Fibroblast of gingiva (primary cell): Measurements from ENCODE around the gene CEP72.
"Not testable (repeated sequence)": the region's sequence is repeated elsewhere in the genome, so short reads cannot be mapped to it uniquely, and the experiment has no call there.

ENCODE experiments used
- DNase-seq: peaks from one replicate; pipeline ENCODE4 v3.0.0-alpha.2; 2011; ENCODE audit warnings: low read depth

Gene CEP72

DNA sequence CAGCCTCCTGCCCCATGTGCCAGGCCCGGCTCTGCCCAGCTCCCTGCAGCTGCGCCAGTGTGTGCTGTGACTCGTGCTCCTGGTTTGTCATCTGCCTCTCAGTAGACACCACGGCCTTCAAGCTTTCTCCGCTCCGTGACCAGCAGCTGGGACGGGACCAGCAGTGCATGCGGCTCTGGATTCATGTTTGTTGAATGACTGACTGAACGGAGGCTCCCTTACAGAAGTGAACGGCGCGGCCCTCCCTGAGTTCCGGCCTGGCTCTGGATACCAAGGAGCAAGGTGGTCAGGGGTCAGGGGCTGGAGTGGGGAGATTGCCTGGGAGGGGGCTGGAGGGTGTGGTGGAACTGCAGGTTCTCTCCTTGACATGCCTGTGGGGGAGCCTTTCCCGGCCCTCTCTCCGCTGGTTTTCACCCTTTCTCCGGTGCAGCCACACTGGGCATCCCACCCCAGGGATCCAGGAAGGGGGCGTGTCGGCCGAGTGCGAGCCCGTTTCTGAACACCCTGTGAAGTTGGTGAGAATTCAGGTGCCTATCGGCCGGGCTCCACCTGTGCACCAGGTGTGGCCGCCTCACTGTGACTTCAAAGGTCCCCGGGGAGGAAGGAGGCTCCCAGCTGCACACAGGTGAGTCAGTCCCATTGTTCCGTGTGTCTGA is 11.1 kb upstream of the CEP72 start:
- DNase-seq: no peak

DNA sequence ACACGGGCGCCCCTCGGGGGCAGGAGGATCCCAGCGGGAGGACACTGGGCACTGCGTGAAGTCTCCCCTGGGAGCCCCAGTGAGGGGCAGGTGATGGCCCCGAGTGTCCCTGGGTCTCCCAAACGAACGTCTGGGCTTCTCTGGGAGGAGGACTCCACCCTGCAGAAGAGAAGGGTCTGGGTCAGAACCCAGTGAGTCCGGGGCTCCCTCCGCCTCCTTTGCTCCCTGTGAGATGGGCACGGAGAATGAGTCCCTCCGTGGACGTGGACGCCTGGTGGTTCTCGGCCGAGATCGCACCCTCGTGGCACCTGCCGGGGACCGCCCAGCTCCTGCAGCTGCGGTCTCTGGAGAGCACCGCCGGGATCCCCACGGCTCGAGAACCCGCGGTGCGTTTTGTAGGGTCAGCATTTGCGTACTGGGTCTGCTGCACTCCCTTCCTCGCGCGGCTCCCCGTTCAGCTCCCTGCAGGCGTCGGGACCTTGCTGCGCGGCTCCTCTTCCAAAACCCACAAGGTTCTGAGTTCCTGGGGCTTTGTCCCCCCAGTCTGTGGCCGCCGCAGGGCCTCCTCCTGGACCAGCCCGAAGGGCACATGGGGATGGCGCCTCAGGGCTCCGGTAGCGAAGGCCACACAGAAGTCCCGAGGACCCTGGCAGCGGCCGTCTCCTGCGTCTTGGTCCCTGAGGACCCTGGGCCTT is 10.2 kb upstream of the CEP72 start:
- no peak for DNase-seq

GRCh38 chr5:602466-603035 is 9.6 kb upstream of the CEP72 start:
- no peak for DNase-seq

GRCh38 chr5:603081-603998 is 8.8 kb upstream of the CEP72 start:
- no peak for DNase-seq

DNA sequence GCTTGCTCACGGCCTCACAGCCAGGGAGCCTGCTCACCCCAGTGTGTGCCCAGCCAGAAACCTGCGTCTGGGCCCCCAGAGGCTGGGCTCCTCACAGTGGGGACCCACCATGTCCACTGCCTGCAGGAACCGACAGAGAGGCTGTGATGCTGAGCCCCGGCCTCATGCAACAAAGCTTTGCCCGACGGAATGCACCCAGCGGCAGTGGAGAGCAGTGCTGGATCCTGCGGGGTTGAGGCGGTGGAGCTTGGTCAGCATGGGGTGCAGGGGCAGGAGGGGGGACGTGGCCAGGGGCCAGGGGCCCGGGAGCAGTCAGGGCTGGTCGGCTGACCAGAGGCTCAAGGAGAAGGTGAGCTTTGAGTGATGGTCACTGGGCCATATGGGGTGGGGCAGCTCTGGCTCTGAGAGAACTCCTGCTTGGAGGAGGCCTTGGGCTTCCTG is 7.7 kb upstream of the CEP72 start:
- DNase-seq: no peak

GRCh38 chr5:605090-605489 is 7.0 kb upstream of the CEP72 start:
- DNase-seq: not testable (repeated sequence)

DNA sequence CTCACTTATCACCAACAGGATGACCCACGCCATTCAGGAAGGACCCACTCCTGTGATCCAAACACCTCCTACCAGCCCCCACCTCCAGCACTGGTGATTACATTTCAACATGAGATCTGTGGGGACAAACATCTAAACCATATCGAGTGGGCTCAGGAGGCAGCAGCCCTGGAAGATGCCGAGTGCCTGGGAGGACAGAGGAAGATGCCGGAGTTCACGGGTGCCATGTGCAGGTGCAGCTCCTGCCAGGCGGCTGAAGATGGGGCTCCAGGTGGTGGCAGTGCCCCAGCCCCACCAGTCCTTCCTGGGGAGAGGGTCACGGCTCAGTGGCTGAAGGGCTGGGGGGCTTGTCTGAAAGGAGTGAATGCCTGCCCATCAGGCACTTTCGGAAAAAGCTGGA is 6.1 kb upstream of the CEP72 start:
- DNase-seq: no peak

GRCh38 chr5:606526-607399 is 5.4 kb upstream of the CEP72 start:
- DNase-seq: no peak

GRCh38 chr5:607541-608428 is 4.4 kb upstream of the CEP72 start:
- no peak for DNase-seq

- no peak for DNase-seq
These were observed 3.4 kb upstream of the CEP72 start for GRCh38 chr5:608429-609370.

DNA sequence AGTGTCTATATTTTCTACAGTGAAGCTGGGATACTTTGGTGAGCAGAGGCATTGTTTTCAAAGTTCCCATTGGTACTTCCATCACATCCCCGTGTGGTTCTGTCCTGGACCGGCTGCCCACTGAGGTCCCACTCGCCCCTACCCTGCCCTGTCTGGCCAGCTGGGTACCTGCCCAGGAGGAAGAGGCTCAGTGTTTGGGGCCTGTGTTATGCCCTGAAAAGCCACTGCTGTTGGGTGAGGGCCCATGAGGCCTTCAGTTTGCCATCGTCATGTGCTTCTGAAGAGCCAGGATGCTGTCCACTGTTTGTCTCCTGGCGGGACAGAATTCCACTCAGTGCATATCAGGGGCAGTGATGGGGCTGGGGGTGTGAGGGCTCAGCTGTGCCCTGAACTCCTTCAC is 2.6 kb upstream of the CEP72 start:
- no peak for DNase-seq

- no peak for DNase-seq
These were observed 2.0 kb upstream of the CEP72 start for GRCh38 chr5:610011-610743.

GRCh38 chr5:610744-611730 is 1.1 kb upstream of the CEP72 start:
- DNase-seq: no peak

GRCh38 chr5:612498-613424 is 621 bp downstream of the CEP72 start:
- no peak for DNase-seq

DNA sequence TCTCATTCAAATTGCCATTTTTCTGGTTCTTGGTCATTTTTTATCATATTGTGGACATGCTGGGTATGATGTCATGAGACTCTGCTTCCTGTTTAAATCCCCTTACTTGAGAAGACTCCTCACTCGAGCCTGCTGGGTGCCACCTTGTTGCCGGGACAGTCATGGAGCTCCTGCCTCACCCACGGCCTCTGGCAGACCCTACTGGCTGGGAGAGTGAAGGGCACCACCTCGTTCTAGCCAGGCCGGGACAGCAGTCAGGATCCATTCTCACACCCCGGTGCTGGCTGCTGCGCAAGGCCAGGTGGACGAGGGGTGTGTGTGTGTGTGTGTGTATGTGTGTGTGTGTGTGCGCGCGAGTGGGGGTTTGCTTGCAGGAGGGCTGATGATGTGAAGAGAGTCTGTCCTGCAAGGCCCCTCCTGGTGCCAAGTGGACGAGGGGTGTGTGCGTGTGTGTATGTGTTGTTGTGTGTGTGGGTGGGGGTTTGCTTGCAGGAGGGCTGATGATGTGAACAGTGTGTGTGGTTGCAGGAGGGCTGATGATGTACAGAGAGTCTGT is 4.4 kb downstream of the CEP72 start:
- no peak for DNase-seq

DNA sequence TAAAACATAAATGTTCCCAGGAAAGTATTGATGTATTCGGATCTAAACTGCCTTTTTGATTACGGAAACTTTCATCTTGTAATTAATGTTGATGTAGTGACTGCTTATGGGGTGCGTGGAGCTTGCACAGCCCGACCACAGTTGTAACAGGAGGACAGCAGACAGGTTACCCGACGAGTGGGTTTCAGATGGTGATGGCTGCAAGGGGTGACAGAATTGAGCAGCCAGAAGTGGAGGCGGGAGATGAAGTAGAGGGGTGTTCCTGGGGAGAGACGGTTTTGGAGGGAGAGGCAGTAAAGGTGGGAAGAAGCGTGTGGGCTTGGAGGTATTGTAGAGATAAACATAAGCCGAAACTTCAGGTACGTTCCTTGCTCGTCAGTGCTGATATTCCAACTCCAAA is 5.8 kb downstream of the CEP72 start:
- no peak for DNase-seq
